NCI-H2107 treated with DMSO at 0.1 percent for 48 hours (cell line): ENCODE measurements around the gene PLCD3.

ENCODE experiments used
- DNase-seq: peaks from one replicate; lab custom pipeline; 2025; ENCODE audit not compliant: unreplicated experiment; lab: John Stamatoyannopoulos, UW

Gene PLCD3

GRCh38 chr17:45132320-45132571, at the start of gene PLCD3:
Gene PLCD3, minus strand, starts transcription at chr17:45132515. Its CDS starts 105 bp downstream, at chr17:45132410.
- DNase-seq: no peak

- DNase-seq: no peak
Observed at GRCh38 chr17:45177563-45177962, 45.2 kb upstream of the PLCD3 start.

GRCh38 chr17:45175759-45176115, 43.4 kb upstream of the PLCD3 start:
- no peak for DNase-seq

- no peak for DNase-seq
Observed at GRCh38 chr17:45172541-45173286, 40.4 kb upstream of the PLCD3 start.

- DNase-seq: no peak
Observed at GRCh38 chr17:45172232-45172540, 39.9 kb upstream of the PLCD3 start.

GRCh38 chr17:45171338-45172231, 39.3 kb upstream of the PLCD3 start:
- DNase-seq: no peak

- DNase-seq: no peak
Observed at GRCh38 chr17:45170931-45171337, 38.6 kb upstream of the PLCD3 start.

GRCh38 chr17:45170280-45170930, 38.1 kb upstream of the PLCD3 start:
- DNase-seq: no peak

GRCh38 chr17:45168991-45169752, 36.9 kb upstream of the PLCD3 start:
- DNase-seq: no peak

GRCh38 chr17:45164734-45165269, 32.5 kb upstream of the PLCD3 start:
- DNase-seq: no peak

GRCh38 chr17:45162025-45162687, 29.8 kb upstream of the PLCD3 start:
- DNase-seq: no peak

GRCh38 chr17:45161288-45162024, 29.1 kb upstream of the PLCD3 start, which contains the start of gene HEXIM2:
Gene HEXIM2, plus strand, starts transcription at chr17:45161875. Its CDS starts 919 bp downstream, at chr17:45162794.
- DNase-seq: peak; percentile 99

- DNase-seq: no peak
Observed at GRCh38 chr17:45160447-45161287, 28.4 kb upstream of the PLCD3 start.

- no peak for DNase-seq
Observed at GRCh38 chr17:45156242-45156641, 23.9 kb upstream of the PLCD3 start.

GRCh38 chr17:45155483-45155882, 23.2 kb upstream of the PLCD3 start:
- DNase-seq: no peak

GRCh38 chr17:45155029-45155428, 22.7 kb upstream of the PLCD3 start:
- no peak for DNase-seq

- DNase-seq: no peak
Observed at GRCh38 chr17:45150911-45151809, 18.8 kb upstream of the PLCD3 start.
